ENCODE data around the gene WFIKKN2.

WFIKKN2 gene

DNA sequence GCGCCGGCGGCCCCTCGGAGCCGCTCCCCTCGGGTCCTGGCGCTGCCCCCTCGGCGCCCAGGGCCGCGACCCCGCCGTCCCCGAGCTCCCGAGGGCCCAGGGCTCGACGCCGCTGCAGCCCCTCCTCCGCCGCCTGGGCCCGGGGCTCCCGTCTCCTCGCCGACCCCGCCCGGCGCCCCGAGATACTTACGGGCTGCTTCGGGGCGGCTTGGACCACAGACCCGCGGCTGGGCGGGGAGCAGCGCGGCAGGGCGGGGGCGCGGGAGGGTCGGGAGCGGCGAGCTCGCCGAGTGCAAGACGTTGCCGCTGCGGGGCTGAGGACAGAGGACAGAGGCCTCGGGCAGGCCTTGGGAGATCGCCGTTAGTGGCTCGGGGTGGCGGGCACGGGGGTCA is 30.5 kb downstream of the WFIKKN2 start:
- peaks cover 22% of the 10 kb centered on the region for H3K36me3 ChIP-seq
- no peak for DNase-seq
- no peaks in the 10 kb centered on the region for H3K27me3 ChIP-seq
- H3K4me3 ChIP-seq (ENCODE audit: low read depth, low read length): peak overlapping the region; percentile 78
- H3K4me1 ChIP-seq: no peaks in the 10 kb centered on the region
- no peak for TF ChIP-seq CTCF (IDR thresholded peaks at IDR 0.05; ENCODE audit: low read depth, low read length)
- no peaks in the 10 kb centered on the region for H3K9me3 ChIP-seq

DNA sequence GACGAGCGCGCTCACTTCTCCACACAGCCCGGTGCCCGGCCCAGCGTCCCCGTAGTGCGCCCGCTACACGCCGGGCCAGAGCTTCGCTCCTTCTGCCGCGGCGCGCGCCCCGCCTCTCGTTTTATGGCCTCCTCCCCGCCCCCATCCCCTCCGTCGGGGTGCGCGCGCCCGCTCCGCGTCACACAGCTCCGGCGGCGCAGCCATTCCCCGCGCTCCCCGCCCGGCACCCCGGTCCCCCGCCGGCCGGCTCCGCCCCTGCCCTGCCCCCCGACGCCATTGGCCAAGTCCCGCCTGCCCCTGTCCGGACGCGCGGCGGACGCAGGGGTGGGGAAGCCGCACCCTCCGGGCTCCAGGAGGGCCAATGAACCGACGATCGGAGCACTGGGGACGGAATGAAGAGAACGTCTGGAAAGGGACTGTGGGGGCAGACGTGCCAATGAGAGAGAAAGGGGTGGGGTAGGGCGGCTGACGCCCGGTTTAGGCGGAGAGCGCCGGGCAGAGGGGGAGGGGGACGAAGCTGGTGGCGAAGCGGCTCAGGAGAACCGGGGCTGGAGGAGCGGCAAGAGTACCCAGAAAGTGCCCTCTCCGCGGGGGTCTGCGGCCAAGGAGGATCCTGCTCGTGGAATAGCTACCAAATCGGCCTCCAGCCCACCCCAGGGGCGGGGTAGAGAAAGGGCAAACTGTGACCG is 31.0 kb downstream of the WFIKKN2 start, which contains the start of gene TOB1:
Gene TOB1, minus strand, starts transcription at position 94 of the 689 bp plus-strand sequence. CDS start 2,337 bp downstream, outside the sequence.
- Histone ChIP-seq H3K9me3 (no peaks in the 10 kb centered on the region), H3K36me3 (peaks cover 17% of the 10 kb centered on the region), H3K4me3 (ENCODE audit: low read depth, low read length) (peak within 1 kb of the TSS; percentile 82), H3K4me1 (peaks cover 3% of the 10 kb centered on the region; the same call in 1 of the 2 replicates), H3K27me3 (no peaks in the 10 kb centered on the region)
- TF ChIP-seq CTCF (IDR thresholded peaks at IDR 0.05; ENCODE audit: low read depth, low read length): no peak
- DNase-seq: peak; percentile 100

DNA sequence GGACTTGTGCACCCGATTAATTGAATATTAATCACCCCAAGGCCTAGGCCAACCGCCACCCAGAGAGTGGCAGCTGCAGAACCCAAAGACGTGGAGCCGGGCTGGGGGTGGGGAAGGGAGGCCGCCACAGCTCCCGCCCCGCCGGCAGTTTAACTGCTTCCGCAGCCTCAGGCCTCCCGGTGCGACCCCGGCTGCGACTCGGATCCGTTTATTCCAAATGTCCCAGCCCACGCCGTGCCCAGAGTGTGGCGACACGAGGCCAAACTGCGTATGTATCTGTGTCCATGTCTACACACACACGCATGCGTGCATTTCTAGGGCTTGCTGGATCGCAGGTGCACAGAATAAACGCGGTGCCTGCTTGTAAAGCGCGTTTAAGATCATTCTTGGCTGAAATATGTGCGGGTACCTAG is 31.6 kb downstream of the WFIKKN2 start:
- Histone ChIP-seq H3K4me1 (peaks cover 8% of the 10 kb centered on the region; the same call in 1 of the 2 replicates), H3K36me3 (peaks cover 11% of the 10 kb centered on the region), H3K9me3 (no peaks in the 10 kb centered on the region), H3K27me3 (no peaks in the 10 kb centered on the region), H3K4me3 (ENCODE audit: low read depth, low read length) (peak overlapping the region; percentile 82)
- peak; percentile 76 for DNase-seq
- no peak for TF ChIP-seq CTCF (IDR thresholded peaks at IDR 0.05; ENCODE audit: low read depth, low read length)

DNA sequence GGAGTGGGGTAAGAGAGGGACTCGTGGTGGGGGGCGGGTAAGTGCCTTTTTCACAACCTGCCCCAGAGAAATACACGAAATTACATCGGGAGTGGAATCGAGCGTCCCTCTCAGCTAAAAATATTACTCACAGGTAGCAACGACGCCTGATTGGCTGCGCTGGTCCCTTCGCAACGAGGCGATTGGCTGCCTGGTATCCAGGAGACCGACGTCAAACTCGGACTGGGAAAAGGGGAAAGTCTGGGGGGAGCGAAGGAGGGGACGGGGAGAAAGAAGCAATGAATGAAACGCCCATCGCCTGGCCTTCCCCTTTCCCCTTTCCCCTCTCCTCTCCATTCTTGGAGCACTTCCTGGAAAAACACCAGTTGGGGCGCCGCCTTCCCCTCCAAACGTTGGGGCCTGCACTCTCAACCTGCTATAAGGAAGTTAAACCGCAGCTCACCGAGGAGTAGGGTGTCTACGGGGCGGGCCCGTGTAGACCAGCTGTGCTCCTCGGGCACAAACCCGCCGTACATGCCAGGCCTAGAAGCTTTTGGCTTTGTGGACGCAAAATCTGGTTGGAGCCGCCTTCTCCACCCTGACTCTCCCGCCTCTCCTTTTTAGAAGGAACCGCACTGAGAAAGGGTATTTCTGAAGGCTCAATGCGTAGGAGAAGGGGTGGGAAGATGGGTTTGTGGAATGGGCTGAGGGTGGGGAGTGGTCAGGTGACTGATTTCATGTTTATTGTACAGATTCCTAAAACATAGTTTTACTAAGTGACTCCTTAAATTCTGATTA is 32.2 kb downstream of the WFIKKN2 start:
- TF ChIP-seq CTCF (IDR thresholded peaks at IDR 0.05; ENCODE audit: low read depth, low read length): no peak
- no peaks in the 10 kb centered on the region for H3K27me3 ChIP-seq
- no peaks in the 10 kb centered on the region for H3K9me3 ChIP-seq
- H3K4me1 ChIP-seq: peaks cover 9% of the 10 kb centered on the region; the same call in 1 of the 2 replicates
- peak overlapping the region; percentile 82 for H3K4me3 ChIP-seq (ENCODE audit: low read depth, low read length)
- peak; percentile 95 for DNase-seq
- peaks cover 10% of the 10 kb centered on the region for H3K36me3 ChIP-seq

DNA sequence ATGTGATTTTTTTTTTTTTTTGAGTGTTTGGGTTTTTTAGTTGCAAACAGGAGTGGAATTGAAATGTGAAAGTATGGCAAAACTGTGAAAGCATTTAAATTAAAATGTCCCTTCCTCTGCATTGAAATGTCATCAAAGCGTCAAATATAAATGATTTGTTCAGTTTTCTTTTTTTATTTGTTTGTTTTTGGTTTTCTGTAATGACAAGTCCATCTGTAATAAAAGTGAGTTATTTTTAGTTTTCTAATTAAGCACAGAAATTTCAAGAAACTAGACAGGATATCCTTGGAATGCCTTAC is 32.7 kb downstream of the WFIKKN2 start:
- DNase-seq: no peak
- H3K4me1 ChIP-seq: peaks cover 12% of the 10 kb centered on the region; the same call in 1 of the 2 replicates
- H3K4me3 ChIP-seq (ENCODE audit: low read depth, low read length): peak overlapping the region; percentile 82
- H3K36me3 ChIP-seq: peaks cover 7% of the 10 kb centered on the region
- TF ChIP-seq CTCF (IDR thresholded peaks at IDR 0.05; ENCODE audit: low read depth, low read length): no peak
- no peaks in the 10 kb centered on the region for H3K9me3 ChIP-seq
- no peaks in the 10 kb centered on the region for H3K27me3 ChIP-seq

DNA sequence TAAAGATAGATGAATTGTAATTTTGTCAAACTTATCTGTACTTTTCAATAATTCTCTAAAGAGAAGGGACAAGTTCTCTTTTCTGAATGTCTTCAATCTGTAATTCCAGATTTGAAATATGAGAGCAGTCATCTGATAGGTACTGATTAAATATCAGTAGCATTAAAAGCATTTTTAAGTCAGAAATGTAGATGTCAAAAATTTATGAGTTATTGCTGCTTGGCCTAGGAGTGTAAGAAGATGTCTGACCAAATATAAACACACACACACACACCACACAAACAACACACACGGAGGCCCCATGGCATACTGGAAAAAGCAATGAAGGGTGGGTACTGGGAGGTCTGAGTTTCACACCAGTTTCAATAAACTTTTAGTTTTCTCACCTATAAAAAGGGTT is 33.2 kb downstream of the WFIKKN2 start:
- H3K36me3 ChIP-seq: peaks cover 2% of the 10 kb centered on the region
- no peak for DNase-seq
- H3K9me3 ChIP-seq: no peaks in the 10 kb centered on the region
- H3K4me1 ChIP-seq: peaks cover 15% of the 10 kb centered on the region; the same call in 1 of the 2 replicates
- TF ChIP-seq CTCF (IDR thresholded peaks at IDR 0.05; ENCODE audit: low read depth, low read length): no peak
- peak overlapping the region; percentile 82 for H3K4me3 ChIP-seq (ENCODE audit: low read depth, low read length)
- H3K27me3 ChIP-seq: no peaks in the 10 kb centered on the region
